Liver (tissue), 9 donors: ENCODE measurements around the gene MOK. TPM values are rescaled to one million over a fixed set of nuclear protein-coding genes. Genes with fewer than 3 reads are reported as not detected.

ENCODE experiments used
- DNase-seq: peaks from one replicate; pipeline ENCODE4 v3.0.0-alpha.2; 2017; ENCODE audit warnings: low spot score
- H3K27ac ChIP-seq, 2 donors: one replicate each; pipeline ENCODE4 v1.7.0; 2013; ENCODE audit warnings: inconsistent platforms in 2 of 2, low read length in 2 of 2, control low read depth in 1 of 2, low read depth in 1 of 2, mild to moderate bottlenecking in 1 of 2
- H3K27me3 ChIP-seq, 4 donors: one replicate each; pipeline versions ENCODE4 v1.6.1 to v1.7.0; 2013; ENCODE audit warnings: low read length in 3 of 4, inconsistent platforms in 1 of 4, mild to moderate bottlenecking in 1 of 4, moderate library complexity in 1 of 4; ENCODE audit not compliant: control insufficient read depth in 4 of 4, insufficient read depth in 4 of 4
- H3K36me3 ChIP-seq, 4 donors: one replicate each; pipeline versions ENCODE4 v1.6.1 to v1.7.0; 2013; ENCODE audit warnings: low read length in 3 of 4, mild to moderate bottlenecking in 3 of 4, low read depth in 1 of 4, moderate library complexity in 1 of 4; ENCODE audit not compliant: control insufficient read depth in 4 of 4, insufficient read depth in 3 of 4
- H3K4me1 ChIP-seq, 4 donors: one replicate each; pipeline versions ENCODE4 v1.6.1 to v1.7.0; 2013; ENCODE audit warnings: low read length in 3 of 4, mild to moderate bottlenecking in 3 of 4, moderate library complexity in 1 of 4; ENCODE audit not compliant: control insufficient read depth in 4 of 4, insufficient read depth in 4 of 4
- H3K4me3 ChIP-seq, 3 donors: one replicate each; pipeline versions ENCODE4 v1.6.1 to v1.7.0; 2013; ENCODE audit warnings: low read length in 3 of 3, control low read depth in 1 of 3, low read depth in 1 of 3, mild to moderate bottlenecking in 1 of 3
- H3K9ac ChIP-seq, 2 donors: one replicate each; pipeline ENCODE4 v1.7.0; 2013; ENCODE audit warnings: low read length in 2 of 2, mild to moderate bottlenecking in 2 of 2, moderate library complexity in 2 of 2, control low read depth in 1 of 2, low read depth in 1 of 2
- H3K9me3 ChIP-seq, 4 donors: one replicate each; pipeline versions ENCODE4 v1.6.1 to v1.7.0; 2013; ENCODE audit warnings: low read length in 3 of 4; ENCODE audit not compliant: control insufficient read depth in 4 of 4
- ATF3 ChIP-seq: IDR thresholded peaks from 2 replicates; pipeline ENCODE4 v1.6.1; 2016; ENCODE audit warnings: antibody characterized with exemption
- CTCF ChIP-seq: fragments of 150-350 bp; IDR thresholded peaks from 2 replicates; pipeline ENCODE4 v1.5.1; 2017; ENCODE audit warnings: improper control_type of control experiment, low read depth, low read length; ENCODE audit not compliant: missing input control
- EGR1 ChIP-seq, 2 donors: IDR thresholded peaks; 2 replicates each; pipeline ENCODE4 v1.6.1; 2016 to 2018; ENCODE audit warnings: antibody characterized with exemption in 2 of 2, low read depth in 2 of 2
- FOXA1 ChIP-seq: IDR thresholded peaks from 2 replicates; pipeline ENCODE4 v1.6.1; 2016; ENCODE audit warnings: antibody characterized with exemption
- FOXA2 ChIP-seq: IDR thresholded peaks from 2 replicates; pipeline ENCODE4 v1.6.1; 2016; ENCODE audit warnings: antibody characterized with exemption
- GABPA ChIP-seq, 2 donors: IDR thresholded peaks in 1 of 2; conservative IDR thresholded peaks in 1 of 2; 2 replicates each; pipeline ENCODE4 v1.6.1; 2016; ENCODE audit warnings: antibody characterized with exemption in 2 of 2, mild to moderate bottlenecking in 1 of 2, moderate library complexity in 1 of 2
- HNF4A ChIP-seq, 2 donors: conservative IDR thresholded peaks; 2 replicates each; pipeline ENCODE4 v1.6.1; 2016; ENCODE audit warnings: antibody characterized with exemption in 2 of 2, mild to moderate bottlenecking in 2 of 2
- HNF4G ChIP-seq: IDR thresholded peaks from 2 replicates; pipeline ENCODE4 v1.6.1; 2016; ENCODE audit warnings: antibody characterized with exemption
- JUND ChIP-seq, 2 donors: IDR thresholded peaks; 2 replicates each; pipeline ENCODE4 v1.6.1; 2016; ENCODE audit warnings: antibody characterized with exemption in 2 of 2
- NR2F2 ChIP-seq: IDR thresholded peaks from 2 replicates; pipeline ENCODE4 v1.6.1; 2016; ENCODE audit warnings: antibody characterized with exemption
- RAD21 ChIP-seq, 2 donors: IDR thresholded peaks; 2 replicates each; pipeline ENCODE4 v1.6.1; 2016; ENCODE audit warnings: antibody characterized with exemption in 2 of 2, mild to moderate bottlenecking in 2 of 2
- REST ChIP-seq: IDR thresholded peaks from 2 replicates; pipeline ENCODE4 v1.6.1; 2016; ENCODE audit warnings: antibody characterized with exemption, mild to moderate bottlenecking
- RXRA ChIP-seq, 2 donors: IDR thresholded peaks; 2 replicates each; pipeline ENCODE4 v1.6.1; 2017 to 2018; ENCODE audit warnings: antibody characterized with exemption in 2 of 2, mild to moderate bottlenecking in 1 of 2
- SP1 ChIP-seq: IDR thresholded peaks from 2 replicates; pipeline ENCODE4 v1.6.1; 2018; ENCODE audit warnings: antibody characterized with exemption, mild to moderate bottlenecking
- TAF1 ChIP-seq: conservative IDR thresholded peaks from 2 replicates; pipeline ENCODE4 v1.6.1; 2016; ENCODE audit warnings: antibody characterized with exemption, mild to moderate bottlenecking
- YY1 ChIP-seq: IDR thresholded peaks from 2 replicates; pipeline ENCODE4 v1.6.1; 2016; ENCODE audit warnings: antibody characterized with exemption, mild to moderate bottlenecking
- WGBS: extraction: QIAGEN DNeasy Blood & Tissue Kit; methylation state at CpG from one replicate; pipeline ENCODE4 v1.1.7; 2013; 5-methylcytosine and 5-hydroxymethylcytosine counted together
- polyA plus RNA-seq, 2 donors: library from polyadenylated mRNA; stranded (reverse) in 1 of 2; unstranded in 1 of 2; fragments of 200-250 nt in 1 of 2; fragments of >200 nt in 1 of 2; fragmentation: Nextera tagmentation in 1 of 2; extraction: Ambion mirVana in 1 of 2; gene quantifications; one replicate each; pipeline versions ENCODE4 v1.2.1 to v1.2.3, GENCODE V29; 2013 to 2015
- total RNA-seq, 2 donors: library from RNA; depleted of rRNA; stranded (reverse); fragments of >200 nt; gene quantifications; one replicate each; pipeline ENCODE4 v1.2.3, GENCODE V29; 2014
- TF ChIP-seq, protein P1 (sequence below): IDR thresholded peaks from 2 replicates; pipeline ENCODE4 v1.6.1; 2016; ENCODE audit warnings: antibody characterized with exemption
- TF ChIP-seq, protein P2 (sequence below): IDR thresholded peaks from 2 replicates; pipeline ENCODE4 v1.6.1; 2016; ENCODE audit warnings: antibody characterized with exemption
- donor health status: healthy.
- donor health status: healthy.
- donor health status: healthy.
- donor health status: healthy.
- donor health status: healthy.

Gene MOK
- total and polyA plus RNA-seq, 4 donors, result 2.4 to 6.4 (median 2.9) TPM

GRCh38 chr14:102283631-102284129 is 21.3 kb downstream of the MOK start:
- H3K4me1 ChIP-seq, result no peaks in the 10 kb centered on the region
- no peaks in the 10 kb centered on the region for H3K27me3 ChIP-seq
- no peak for TF ChIP-seq SP1
- TF ChIP-seq EGR1 (IDR thresholded peaks at IDR 0.05; ENCODE audit: low read depth in 2 of 2), result no peak
- no peak for TF ChIP-seq RAD21 (IDR thresholded peaks at IDR 0.05)
- no peak for TF ChIP-seq CTCF
- no peak for TF ChIP-seq JUND (IDR thresholded peaks at IDR 0.05)
- TF ChIP-seq GABPA (IDR thresholded peaks at IDR 0.05 in 1 of 2, conservative IDR thresholded peaks at IDR 0.05 in 1 of 2), result no peak
- no peak for TF ChIP-seq FOXA1
- no peak for TF ChIP-seq RXRA (IDR thresholded peaks at IDR 0.05)
- TF ChIP-seq YY1, result no peak
- no peak for TF ChIP-seq HNF4G
- TF ChIP-seq, protein P1, sequence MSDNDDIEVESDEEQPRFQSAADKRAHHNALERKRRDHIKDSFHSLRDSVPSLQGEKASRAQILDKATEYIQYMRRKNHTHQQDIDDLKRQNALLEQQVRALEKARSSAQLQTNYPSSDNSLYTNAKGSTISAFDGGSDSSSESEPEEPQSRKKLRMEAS, result no peak
- no peak for TF ChIP-seq FOXA2
- no peak for TF ChIP-seq NR2F2
- TF ChIP-seq REST, result no peak
- no peak for TF ChIP-seq HNF4A (conservative IDR thresholded peaks at IDR 0.05)
- TF ChIP-seq ATF3, result no peak
- TF ChIP-seq, protein P2, sequence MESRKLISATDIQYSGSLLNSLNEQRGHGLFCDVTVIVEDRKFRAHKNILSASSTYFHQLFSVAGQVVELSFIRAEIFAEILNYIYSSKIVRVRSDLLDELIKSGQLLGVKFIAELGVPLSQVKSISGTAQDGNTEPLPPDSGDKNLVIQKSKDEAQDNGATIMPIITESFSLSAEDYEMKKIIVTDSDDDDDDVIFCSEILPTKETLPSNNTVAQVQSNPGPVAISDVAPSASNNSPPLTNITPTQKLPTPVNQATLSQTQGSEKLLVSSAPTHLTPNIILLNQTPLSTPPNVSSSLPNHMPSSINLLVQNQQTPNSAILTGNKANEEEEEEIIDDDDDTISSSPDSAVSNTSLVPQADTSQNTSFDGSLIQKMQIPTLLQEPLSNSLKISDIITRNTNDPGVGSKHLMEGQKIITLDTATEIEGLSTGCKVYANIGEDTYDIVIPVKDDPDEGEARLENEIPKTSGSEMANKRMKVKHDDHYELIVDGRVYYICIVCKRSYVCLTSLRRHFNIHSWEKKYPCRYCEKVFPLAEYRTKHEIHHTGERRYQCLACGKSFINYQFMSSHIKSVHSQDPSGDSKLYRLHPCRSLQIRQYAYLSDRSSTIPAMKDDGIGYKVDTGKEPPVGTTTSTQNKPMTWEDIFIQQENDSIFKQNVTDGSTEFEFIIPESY, result no peak
- no peak for TF ChIP-seq TAF1
- H3K9me3 ChIP-seq, result no peaks in the 10 kb centered on the region
- no peak overlapping the region for H3K27ac ChIP-seq
- no peak overlapping the region for H3K4me3 ChIP-seq
- no peak for DNase-seq
- WGBS, result 75% methylated on average over 2 of the region's 2 CpGs
- H3K36me3 ChIP-seq, result peaks cover 0 to 2% (median 0%) of the 10 kb centered on the region in 4 donors
- no peak overlapping the region for H3K9ac ChIP-seq
